ENCODE measurements around the gene MSL3.

DNA sequence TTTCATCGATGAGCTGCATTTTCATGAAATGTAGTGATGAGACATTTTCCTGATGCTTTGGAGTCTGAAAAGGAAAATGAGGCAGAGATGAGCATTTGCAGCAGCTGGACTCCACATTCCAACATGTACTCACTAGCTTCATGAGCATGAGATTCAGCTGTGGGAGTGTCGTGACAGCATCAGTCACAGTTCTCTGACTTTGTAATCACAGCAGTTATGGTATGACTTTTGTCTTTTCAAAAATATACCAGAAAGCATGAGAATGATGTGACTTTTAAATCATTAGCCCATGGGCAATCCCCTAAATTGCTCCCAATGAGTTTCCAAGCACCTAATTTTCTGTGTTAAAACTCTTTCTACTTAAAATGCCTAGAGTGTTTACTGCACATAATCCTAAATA lies 18.3 kb upstream of the MSL3 start:
- TF ChIP-seq, protein P1, sequence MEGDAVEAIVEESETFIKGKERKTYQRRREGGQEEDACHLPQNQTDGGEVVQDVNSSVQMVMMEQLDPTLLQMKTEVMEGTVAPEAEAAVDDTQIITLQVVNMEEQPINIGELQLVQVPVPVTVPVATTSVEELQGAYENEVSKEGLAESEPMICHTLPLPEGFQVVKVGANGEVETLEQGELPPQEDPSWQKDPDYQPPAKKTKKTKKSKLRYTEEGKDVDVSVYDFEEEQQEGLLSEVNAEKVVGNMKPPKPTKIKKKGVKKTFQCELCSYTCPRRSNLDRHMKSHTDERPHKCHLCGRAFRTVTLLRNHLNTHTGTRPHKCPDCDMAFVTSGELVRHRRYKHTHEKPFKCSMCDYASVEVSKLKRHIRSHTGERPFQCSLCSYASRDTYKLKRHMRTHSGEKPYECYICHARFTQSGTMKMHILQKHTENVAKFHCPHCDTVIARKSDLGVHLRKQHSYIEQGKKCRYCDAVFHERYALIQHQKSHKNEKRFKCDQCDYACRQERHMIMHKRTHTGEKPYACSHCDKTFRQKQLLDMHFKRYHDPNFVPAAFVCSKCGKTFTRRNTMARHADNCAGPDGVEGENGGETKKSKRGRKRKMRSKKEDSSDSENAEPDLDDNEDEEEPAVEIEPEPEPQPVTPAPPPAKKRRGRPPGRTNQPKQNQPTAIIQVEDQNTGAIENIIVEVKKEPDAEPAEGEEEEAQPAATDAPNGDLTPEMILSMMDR (IDR thresholded peaks at IDR 0.05 in 8 of 11, conservative IDR thresholded peaks at IDR 0.05 in 3 of 11): no peak
- no peak for TF ChIP-seq POLR2A (IDR thresholded peaks at IDR 0.05)

All from spleen (tissue), 7 donors.